ENCODE results near the gene YPEL2. TPM values are rescaled to one million over a fixed set of nuclear protein-coding genes. Genes with fewer than 3 reads are reported as not detected.
A peak's percentile ranks its signal among the peaks of the same experiment; 100 is the strongest.

Gene YPEL2
- polyA plus RNA-seq, 1 of the 3 experiments (the other 2 are of a cell fraction), result 3.2 TPM

- Histone ChIP-seq H3K4me3 (ENCODE audit: low read depth in 2 of 2, low read length in 1 of 2) (no peak overlapping the region), H2AFZ (ENCODE audit: low read depth) (no peak overlapping the region), H3K4me2 (peak overlapping the region; percentile 29), H3K9me2 (no peaks in the 10 kb centered on the region), H3K4me1 (ENCODE audit: control insufficient read depth in 1 of 2, insufficient read depth in 2 of 2, low read depth in 1 of 2, low read length in 1 of 2) (peaks cover 42 to 54% of the 10 kb centered on the region in 2 experiments), H3K9me3 (no peaks in the 10 kb centered on the region), H3K27me3 (ENCODE audit: insufficient read depth) (no peaks in the 10 kb centered on the region), H3K79me2 (ENCODE audit: insufficient read depth) (peaks cover 17% of the 10 kb centered on the region; the same call in 1 of the 2 replicates), H3F3A (replicated peaks; ENCODE audit: insufficient read depth) (peaks cover 26% of the 10 kb centered on the region), H3K36me3 (replicated peaks in 1 of 2; ENCODE audit: control insufficient read depth in 1 of 2, insufficient read depth in 2 of 2, low read length in 1 of 2) (no peaks in the 10 kb centered on the region), H3K27ac (ENCODE audit: low read depth in 2 of 2, low read length in 1 of 2) (peak overlapping the region; percentile 55 to 62), H4K20me1 (ENCODE audit: insufficient read depth) (no peaks in the 10 kb centered on the region; the same call in 1 of the 2 replicates), H3K9ac (peak overlapping the region; percentile 17; the same call in 1 of the 2 replicates)
- no peak for TF ChIP-seq TCF12 (IDR thresholded peaks at IDR 0.05)
- TF ChIP-seq RXRA (IDR thresholded peaks at IDR 0.05; ENCODE audit: borderline replicate concordance, low read depth), result no peak
- 0 out of 2 replicates have a peak, but pooled peaks have one; percentile 18 for TF ChIP-seq CTCF (IDR thresholded peaks at IDR 0.05)
- 0 out of 2 replicates have a peak, but pooled peaks have one; percentile 6 for TF ChIP-seq RAD21 (IDR thresholded peaks at IDR 0.05; ENCODE audit: low read length)
- 77% methylated on average over 10 of the region's 10 CpGs for WGBS (ENCODE audit: low lambda C conversion rate)
- no peak for DNase-seq
- CTCF ChIA-PET, result interaction anchor here (0.8 to 2.5 kb wide), 16 partner anchors 10 to 199 kb away, joined by 3 to 15 read pairs (median 4); partner anchors contain the start of gene DHX40
- POLR2A ChIA-PET, result interaction anchor here (1.1 kb wide), 1 partner anchor 22 kb away, joined by 3 read pairs; no protein-coding TSS in a partner anchor
These were observed 34.7 kb downstream of the YPEL2 start for GRCh38 chr17:59366040-59366757.

GRCh38 chr17:59366773-59367656 is 35.6 kb downstream of the YPEL2 start:
- Histone ChIP-seq H3K4me2 (peak overlapping the region; percentile 29), H2AFZ (ENCODE audit: low read depth) (no peak overlapping the region), H3K9me2 (no peaks in the 10 kb centered on the region), H4K20me1 (ENCODE audit: insufficient read depth) (no peaks in the 10 kb centered on the region; the same call in 1 of the 2 replicates), H3K9me3 (no peaks in the 10 kb centered on the region), H3K27me3 (ENCODE audit: insufficient read depth) (no peaks in the 10 kb centered on the region), H3K4me3 (ENCODE audit: low read depth in 2 of 2, low read length in 1 of 2) (no peak overlapping the region), H3K36me3 (replicated peaks in 1 of 2; ENCODE audit: control insufficient read depth in 1 of 2, insufficient read depth in 2 of 2, low read length in 1 of 2) (no peaks in the 10 kb centered on the region), H3K27ac (ENCODE audit: low read depth in 2 of 2, low read length in 1 of 2) (peak overlapping the region; percentile 55 to 62), H3K9ac (peak overlapping the region; percentile 17; the same call in 1 of the 2 replicates), H3F3A (replicated peaks; ENCODE audit: insufficient read depth) (peaks cover 18% of the 10 kb centered on the region), H3K4me1 (ENCODE audit: control insufficient read depth in 1 of 2, insufficient read depth in 2 of 2, low read depth in 1 of 2, low read length in 1 of 2) (peaks cover 45 to 57% of the 10 kb centered on the region in 2 experiments), H3K79me2 (ENCODE audit: insufficient read depth) (peaks cover 17% of the 10 kb centered on the region; the same call in 1 of the 2 replicates)
- ChIA-PET CTCF (interaction anchor here (1.0 to 2.5 kb wide), 6 partner anchors 9 to 58 kb away, joined by 4 to 15 read pairs (median 6); no protein-coding TSS in a partner anchor), POLR2A (interaction anchor here (1.1 kb wide), 1 partner anchor 21 kb away, joined by 3 read pairs; no protein-coding TSS in a partner anchor)
- DNase-seq, result no peak
- WGBS (ENCODE audit: low lambda C conversion rate), result 64% methylated on average over 8 of the region's 8 CpGs
- TF ChIP-seq TCF12 (IDR thresholded peaks at IDR 0.05), result peak; percentile 62
- TF ChIP-seq CHD2 (IDR thresholded peaks at IDR 0.05; ENCODE audit: low read length, partially characterized antibody), result no peak
- no peak for TF ChIP-seq EZH2phosphoT487 (IDR thresholded peaks at IDR 0.05; ENCODE audit: borderline replicate concordance, low read depth)
- no peak for TF ChIP-seq ELF1 (IDR thresholded peaks at IDR 0.05)
- no peak for TF ChIP-seq POLR2AphosphoS5 (IDR thresholded peaks at IDR 0.05; ENCODE audit: low read depth, low read length)
- peak; percentile 7; the same call in 1 of the 2 replicates for TF ChIP-seq FOSL2 (IDR thresholded peaks at IDR 0.05; ENCODE audit: borderline replicate concordance, low read depth)
- no peak; the same call in 1 of the 2 replicates for TF ChIP-seq RAD21 (IDR thresholded peaks at IDR 0.05; ENCODE audit: low read length)
- no peak for TF ChIP-seq IRF3 (IDR thresholded peaks at IDR 0.05; ENCODE audit: low read depth, low read length)
- no peak for TF ChIP-seq CTCF (IDR thresholded peaks at IDR 0.05)
- TF ChIP-seq JUND (IDR thresholded peaks at IDR 0.05), result no peak
- no peak for TF ChIP-seq FOXJ3 (CRISPR knock-in tag; IDR thresholded peaks at IDR 0.05)
- no peak for TF ChIP-seq RCOR1 (IDR thresholded peaks at IDR 0.05; ENCODE audit: low read length)
- TF ChIP-seq MAX (IDR thresholded peaks at IDR 0.05; ENCODE audit: low read depth), result peak; percentile 51; the same call in 1 of the 2 replicates
- peak; percentile 99 for TF ChIP-seq MEF2A (IDR thresholded peaks at IDR 0.05; ENCODE audit: borderline replicate concordance, low read depth)
- TF ChIP-seq YY1 (IDR thresholded peaks at IDR 0.05; ENCODE audit: low read depth), result no peak
- 0 out of 2 replicates have a peak, but pooled peaks have one; percentile 25 for TF ChIP-seq PBX3 (IDR thresholded peaks at IDR 0.05)

Measured in SK-N-SH (cell line).